CD4-positive, alpha-beta T cell treated with Interleukin-1 beta for 1 hour (primary cell): ENCODE measurements around the gene TNPO3.
A peak's percentile ranks its signal among the peaks of the same experiment; 100 is the strongest.
"Not testable (repeated sequence)": the region's sequence is repeated elsewhere in the genome, so short reads cannot be mapped to it uniquely, and the experiment has no call there.

Experiments used
- DNase-seq, 2 donors: peaks; one replicate each; pipeline ENCODE4 v3.0.0-alpha.2; 2020 to 2022

TNPO3 gene

DNA sequence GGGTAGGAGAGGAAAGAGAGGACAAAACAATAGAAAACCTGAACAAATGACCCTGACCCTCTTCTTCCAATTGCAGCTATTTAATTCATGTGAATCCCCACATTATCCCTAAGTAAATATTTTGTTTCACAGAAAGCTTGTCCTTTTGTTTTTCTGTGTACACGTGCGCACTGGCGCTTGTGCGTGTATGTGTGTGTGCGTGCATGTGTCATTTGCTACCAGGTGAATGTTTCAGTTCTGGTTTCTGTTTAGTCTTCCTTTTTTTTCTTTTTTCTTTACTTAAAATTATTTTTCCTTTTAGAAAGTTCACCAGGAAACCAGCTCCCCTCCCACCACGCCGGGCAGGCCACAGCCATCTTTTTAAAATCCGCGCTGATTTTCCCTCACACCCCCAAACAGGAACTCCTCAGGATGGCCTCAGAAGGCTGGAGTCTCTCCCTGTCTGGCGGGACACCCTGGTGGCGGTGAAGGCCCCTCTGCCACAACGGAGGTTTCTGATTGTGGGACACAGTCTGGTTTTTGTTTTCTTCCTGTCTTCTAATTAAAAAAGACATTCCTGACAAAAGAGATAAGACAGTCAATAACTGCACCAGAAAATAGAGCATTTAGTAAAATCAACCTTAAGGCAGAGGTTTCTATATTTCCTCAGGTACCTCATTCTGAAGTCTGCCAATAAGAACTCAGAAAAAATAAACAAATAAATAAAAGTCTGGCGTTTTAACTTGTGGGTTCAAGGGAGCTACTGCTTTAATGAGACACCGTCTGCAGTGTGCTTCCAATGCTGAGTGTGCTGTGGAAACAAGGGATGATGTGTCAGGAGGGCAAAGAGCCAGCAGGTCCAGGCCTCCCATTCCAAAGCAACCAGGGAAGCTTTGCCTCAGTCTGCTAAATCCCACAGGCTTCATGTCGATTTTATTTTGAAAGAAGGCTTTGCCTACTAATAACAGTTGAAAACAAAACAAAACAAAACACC, 99.8 kb downstream of the TNPO3 start:
- DNase-seq, result peak in 1 of 2 donors; percentile 33

DNA sequence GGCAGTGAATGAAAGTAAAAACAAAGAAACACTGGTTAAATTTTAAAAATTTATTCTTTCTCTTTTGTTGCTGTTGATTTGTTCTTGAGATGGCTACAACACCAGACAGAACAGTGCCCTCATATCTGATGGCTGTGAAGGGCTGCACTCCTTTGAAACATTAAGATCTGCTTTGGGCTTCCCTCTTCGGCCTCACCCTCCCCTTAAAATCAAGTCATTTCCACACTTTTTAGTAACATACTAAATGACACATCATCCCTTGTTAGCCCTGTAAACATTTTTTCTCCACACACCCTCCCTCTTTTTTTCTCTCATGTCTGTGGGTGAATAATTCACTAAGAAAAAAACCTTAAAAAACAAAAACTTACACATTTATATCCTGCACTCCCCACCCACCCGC, 100.8 kb downstream of the TNPO3 start:
- no peak for DNase-seq

DNA sequence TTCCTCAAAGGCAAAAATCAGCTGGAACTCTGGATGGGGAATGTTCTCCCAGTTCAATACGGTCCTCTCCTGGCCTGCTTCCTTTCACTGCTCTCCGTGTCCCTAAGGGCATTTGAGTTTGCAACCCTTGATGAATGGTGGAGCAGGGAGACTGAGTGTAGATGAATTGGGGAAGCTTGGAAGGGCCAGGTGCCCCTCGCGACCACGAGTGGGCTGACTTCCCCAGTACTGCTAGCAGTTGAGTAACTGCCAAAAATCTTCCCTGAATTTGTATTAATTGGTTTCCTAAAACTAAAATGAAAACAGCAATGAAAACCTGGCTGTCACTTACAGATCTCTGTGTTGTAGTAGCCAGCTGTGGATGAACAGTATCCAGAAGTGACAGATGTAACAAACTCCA, 103.6 kb downstream of the TNPO3 start:
- DNase-seq, result no peak

DNA sequence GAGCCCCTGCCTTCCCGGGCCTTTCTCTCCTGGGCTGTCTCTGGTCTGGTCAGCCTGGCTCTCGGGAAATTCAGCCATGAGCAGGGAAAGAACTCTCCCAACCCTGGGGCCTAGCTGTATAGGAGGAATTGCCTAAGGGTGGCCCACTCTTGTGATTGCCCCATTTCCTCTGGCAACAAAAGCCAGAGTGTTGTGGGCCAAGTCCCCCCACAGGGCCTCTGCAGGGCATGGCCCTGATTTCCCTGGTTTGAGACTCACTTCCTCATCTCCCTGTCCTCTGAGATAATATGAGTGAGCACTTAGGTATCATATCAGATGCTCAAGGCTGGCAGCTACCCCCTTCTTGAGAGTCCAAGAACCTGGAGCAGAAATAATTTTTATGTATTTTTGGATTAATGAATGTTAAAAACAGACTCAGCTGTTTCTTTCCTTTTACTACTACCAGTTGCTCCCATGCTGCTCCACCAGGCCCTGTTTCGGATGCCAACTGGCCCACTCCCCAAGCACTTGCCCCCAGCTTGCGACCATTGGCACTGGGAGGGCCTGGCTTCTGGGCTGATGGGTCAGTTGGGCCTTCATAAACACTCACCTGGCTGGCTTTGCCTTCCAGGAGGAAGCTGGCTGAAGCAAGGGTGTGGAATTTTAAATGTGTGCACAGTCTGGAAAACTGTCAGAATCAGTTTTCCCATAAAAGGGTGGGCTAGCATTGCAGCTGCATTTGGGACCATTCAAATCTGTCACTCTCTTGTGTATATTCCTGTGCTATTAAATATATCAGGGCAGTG, 105.7 kb downstream of the TNPO3 start:
- no peak for DNase-seq

DNA sequence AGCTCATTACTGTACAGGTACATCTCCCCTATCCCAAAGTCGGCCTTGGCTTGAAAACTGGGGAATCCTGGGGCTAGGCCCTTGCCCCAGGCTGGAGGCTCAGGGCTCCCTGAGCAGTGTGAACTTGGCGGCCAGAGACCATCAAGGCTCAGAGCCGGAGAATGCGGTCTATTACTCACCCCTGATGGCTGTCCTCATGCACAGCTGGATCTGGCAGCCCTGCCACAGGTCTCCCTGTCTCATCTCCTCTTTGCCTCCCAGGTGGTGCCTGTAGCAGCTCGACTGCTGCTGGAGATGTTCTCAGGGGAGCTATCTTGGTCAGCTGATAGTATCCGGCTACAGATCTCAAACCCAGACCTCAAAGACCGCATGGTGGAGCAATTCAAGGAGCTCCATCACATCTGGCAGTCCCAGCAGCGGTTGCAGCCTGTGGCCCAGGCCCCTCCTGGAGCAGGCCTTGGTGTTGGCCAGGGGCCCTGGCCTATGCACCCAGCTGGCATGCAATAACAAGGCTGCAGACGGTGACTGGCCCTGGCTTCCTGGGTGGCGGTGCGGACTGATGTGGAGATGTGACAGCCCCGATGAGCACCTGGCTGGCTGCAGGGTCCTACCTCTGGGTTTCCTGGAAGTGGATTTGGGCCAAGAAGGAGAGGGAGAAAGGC, 106.5 kb downstream of the TNPO3 start:
- DNase-seq, result no peak

DNA sequence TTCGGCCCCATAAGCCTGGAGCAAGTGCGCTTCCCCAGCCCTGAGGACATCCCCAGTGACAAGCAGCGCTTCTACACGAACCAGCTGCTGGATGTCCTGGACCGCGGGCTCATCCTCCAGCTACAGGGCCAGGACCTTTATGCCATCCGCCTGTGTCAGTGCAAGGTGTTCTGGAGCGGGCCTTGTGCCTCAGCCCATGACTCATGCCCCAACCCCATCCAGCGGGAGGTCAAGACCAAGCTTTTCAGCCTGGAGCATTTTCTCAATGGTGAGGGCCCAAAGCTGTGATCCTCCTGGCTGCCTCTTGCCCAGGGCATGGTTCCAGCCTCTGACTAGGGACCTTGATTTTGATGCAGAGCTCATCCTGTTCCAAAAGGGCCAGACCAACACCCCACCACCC, 107.1 kb downstream of the TNPO3 start:
- DNase-seq, result no peak

DNA sequence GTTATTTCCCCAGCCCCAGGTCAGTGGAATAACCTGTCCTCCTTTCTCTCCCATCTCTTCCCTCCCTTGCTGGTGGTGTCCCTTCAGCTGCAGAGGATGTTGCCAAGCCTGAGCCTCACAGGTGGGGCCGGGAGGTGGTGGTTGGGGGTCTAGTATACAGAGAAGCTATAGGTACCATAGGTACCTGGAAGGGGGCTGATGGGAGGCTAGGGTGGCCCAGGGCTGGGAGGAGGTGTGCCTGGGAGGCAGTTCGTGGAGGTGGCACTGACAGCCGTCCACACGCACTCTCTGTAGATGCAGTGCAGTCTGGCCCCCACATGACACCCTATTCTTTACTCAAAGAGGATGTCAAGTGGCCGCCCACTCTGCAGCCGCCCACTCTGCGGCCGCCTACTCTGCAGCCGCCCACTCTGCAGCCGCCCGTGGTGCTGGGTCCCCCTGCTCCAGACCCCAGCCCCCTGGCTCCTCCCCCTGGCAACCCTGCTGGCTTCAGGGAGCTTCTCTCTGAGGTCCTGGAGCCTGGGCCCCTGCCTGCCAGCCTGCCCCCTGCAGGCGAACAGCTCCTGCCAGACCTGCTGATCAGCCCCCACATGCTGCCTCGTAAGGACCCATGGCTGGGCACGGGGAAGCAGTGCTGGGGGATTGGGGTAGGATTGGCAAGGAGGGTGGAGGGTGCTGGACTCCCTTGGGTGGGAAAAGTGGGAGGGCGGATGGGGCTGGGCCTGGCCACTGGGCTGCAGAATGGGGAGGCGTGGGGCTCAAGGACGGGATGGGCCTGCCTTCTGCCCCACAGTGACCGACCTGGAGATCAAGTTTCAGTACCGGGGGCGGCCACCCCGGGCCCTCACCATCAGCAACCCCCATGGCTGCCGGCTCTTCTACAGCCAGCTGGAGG, 107.7 kb downstream of the TNPO3 start:
- no peak for DNase-seq

DNA sequence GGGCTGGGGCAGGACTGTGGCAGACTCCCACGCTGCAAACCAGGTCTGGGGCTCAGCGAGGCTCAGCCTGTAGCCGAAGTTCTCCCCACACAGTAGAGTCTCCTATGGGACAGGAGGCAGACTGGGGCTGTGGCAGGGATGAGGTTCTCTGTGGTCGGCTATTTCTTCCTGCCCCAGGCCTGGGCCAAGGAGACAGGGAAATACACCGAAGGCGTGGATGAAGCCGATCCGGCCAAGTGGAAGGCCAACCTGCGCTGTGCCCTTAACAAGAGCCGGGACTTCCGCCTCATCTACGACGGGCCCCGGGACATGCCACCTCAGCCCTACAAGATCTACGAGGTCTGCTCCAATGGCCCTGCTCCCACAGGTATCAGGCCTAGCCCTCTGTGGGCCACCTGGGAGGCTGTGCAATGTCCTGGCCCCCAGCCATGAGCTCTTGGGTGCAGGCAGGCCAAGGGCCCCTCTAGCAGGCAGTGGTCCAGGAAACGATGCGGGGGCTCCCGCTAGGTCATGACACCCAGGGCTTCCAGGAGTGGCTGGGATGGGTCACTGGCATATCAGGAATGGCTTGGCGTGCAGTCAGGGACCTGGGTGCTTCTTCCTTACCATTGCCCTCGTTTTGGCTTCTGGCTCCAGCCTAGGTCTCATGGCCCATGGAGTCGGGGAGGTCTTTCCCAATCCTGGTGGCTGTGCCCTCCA, 109.1 kb downstream of the TNPO3 start:
- no peak for DNase-seq

DNA sequence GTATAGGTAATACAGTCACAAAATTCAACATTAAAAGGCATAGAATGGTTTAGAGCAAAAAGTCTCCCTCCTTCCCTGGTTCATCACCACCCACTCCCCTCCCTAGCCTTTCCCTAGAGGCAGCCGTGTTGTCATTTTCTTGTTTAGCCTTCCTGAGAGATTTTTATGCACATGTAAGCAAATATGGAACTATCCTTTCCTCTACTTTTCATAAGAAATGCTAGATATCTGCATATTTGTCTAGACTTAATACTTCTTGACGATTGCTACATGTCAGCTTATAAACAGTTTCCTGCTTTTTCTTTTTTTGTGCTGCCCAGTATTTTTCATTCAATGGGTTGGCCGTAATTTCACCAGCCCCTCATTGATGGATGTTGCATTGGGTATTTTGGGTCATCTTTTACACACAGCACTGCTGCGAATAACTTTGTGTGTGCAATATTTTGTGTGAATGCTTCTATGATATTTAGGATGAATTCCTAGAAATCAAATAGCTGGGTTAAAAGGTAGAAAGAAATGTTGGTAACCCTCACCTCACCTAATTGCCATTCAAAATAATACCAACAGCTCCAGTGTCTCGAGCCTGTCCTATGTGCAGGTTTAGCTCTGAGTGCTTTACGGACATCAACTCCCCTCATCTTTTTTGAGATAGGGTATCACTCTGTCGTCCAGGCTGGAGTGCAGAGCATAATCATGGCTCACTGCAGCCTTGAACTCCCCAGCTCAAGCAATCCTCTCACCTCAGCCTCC, 110.2 kb downstream of the TNPO3 start:
- DNase-seq, result no peak

DNA sequence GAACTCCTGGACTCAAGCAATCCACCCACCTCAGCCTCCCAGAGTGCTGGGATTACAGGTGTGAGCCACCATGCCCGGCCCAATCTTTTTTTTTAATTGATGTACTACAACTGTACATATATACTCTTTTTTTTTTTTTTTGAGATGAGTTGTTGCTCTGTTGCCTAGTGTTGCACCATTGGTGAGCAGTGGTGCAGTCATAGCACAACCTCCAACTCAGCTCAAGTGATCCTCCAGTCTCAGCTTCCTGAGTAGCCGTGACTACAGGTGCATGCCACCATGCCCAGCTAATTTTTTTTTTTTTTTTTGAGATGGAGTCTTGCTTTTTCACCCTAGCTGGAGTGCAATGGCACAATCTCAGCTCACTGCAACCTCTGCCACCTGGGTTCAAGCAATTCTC, 111.7 kb downstream of the TNPO3 start:
- DNase-seq, result not testable (repeated sequence)

DNA sequence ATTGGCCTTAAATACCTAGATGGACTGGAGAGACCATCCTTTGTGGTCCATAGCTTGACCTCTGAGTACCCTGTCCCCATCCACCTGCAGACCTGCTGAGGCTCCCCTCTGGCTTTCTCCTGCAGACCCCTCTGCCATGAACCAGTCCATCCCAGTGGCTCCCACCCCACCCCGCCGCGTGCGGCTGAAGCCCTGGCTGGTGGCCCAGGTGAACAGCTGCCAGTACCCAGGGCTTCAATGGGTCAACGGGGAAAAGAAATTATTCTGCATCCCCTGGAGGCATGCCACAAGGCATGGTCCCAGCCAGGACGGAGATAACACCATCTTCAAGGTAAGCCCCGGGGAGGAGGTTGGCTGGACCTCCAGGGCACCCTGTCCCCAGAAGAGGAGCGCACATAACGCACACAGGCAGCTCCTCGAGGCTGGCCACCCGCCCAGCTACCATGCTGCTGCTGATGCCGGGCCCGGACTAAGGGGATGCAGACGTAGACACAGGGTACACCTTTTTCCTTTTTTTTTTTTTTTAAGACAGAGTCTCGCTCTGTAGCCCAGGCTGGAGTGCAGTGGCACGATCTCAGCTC, 112.9 kb downstream of the TNPO3 start:
- no peak for DNase-seq

DNA sequence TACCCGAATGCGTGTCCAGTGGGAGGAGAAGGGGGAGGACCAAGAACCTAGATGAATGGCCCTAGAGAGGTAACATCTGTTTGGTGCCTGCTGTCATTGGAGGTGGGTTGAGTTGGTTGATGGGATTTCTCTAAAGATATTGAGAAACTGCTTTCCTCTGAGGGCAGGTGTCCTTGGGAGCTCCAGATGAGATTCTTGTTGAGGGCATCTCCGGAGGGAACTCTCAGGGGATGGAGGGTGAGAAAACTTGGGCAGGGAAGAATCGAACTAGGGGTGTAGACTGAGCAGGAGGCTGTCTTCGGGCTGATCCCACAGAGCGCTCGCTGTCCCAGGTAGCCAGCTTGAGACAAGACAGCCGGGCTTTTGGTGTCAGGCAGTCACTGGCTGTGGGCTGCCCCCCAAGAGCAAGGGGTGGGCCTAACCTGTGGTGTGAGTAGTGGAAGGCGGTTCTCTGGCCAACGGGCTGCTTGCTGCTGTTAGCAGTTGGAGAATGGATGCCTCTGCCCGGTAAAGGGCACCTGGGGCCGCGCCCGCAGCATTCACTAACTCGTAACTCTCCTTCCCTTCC, 113.5 kb downstream of the TNPO3 start:
- no peak for DNase-seq

DNA sequence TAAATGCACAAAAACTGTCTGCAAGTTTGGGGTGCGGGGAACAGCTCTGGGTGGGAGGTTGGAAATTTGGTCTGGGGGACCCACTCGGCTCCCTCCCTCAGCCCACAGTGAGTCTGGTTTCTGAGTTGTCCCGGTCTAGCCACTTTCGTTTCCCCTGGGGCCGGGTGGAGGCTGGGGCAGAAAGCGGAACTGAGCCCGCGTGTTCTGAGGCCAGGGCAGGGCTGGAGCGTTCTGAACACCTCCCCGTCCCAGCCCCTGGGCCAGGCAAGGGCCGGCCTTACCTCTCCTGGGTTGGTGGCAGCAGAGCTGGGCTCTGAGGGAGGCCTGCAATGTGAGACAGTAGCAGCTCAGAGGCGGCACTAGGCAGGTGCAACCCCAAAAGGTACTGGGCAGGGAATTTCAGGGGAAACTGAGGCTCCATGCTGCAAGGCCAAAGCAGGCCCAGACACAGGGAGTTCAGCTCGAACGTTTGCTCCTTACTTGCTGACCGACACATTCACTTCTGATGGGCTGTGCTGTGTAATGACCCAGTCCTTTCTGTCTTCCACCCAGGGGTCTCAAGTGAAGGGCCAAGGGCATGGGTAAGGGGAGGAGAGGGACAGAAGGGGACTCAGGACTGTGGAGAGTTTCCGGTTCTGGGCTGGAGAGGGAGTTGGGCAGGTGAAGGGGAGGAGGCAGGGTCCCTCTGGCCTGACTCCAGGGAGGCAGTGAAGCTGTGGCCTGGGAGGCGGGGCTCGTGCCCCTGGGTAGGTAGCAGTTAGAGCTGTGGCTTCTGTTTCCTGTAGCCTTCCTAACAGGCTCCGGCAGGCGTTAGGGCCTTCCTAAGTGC, 114.2 kb downstream of the TNPO3 start:
- peak; percentile 39 to 79 for DNase-seq

DNA sequence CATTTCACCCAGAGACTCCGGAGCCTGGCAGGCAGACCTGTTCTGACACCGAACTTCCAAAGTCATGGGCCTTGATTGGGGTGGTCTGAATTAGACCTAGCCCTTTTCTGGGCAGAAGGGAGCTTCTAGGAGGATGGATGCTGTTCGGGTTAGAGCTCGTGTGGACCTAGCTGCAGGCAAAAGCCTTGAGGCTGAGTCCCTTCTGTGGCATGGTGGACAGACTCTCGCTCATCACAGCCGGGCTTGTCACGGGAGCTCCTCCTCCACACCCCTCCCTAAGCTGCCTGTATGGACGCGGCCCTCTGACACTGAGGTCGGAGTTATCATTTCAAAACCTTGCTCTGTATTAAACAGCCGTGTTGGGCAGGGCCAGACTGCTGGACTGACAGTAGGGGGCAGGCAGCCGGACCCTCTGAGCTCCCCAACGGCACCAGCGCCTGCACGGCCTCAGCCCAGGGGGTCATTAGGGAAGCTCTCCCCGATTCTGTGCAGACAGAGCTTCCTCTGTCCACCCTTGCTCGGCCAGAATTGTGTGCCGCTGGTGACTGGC, 115.0 kb downstream of the TNPO3 start:
- peak in 1 of 2 donors; percentile 28 for DNase-seq

DNA sequence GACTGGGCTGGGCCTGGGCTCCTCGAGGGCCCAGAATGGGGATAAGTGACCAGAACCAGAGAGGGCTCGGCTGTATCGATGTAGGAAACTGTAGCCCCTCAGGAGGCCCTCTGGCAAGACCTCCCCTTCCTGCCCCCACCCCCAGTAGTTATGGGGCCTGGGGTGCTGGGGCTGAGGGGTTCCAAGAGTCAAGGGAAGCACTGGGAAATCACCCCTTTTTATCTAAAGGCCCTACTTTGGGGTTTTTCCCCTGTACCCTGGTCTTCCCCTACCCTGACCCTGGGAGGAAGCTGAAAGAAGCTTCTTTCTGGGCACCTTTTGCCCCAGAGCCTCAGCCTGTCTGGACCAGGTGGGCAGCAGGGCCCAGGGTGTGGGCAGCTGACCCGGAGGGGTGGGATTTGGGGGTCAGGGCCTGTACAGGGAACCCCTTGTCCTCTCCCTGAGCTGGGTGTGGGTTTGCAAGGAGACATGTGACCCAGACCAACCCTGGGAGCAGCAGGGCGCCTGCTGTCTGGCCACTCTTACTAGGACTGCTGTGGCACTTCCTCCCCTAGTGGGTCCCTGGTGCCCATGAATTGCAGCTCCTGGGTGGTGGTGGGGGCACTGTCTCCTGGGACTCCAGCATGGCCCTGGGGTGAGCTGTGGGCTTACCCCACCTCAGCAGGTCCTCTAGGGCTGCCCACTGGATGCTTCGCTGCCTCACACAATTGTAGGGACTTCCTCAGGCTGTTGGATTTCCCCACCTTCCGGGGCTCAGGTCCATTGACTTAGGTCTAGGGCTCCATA, 115.6 kb downstream of the TNPO3 start:
- peak in 1 of 2 donors; percentile 45 for DNase-seq

DNA sequence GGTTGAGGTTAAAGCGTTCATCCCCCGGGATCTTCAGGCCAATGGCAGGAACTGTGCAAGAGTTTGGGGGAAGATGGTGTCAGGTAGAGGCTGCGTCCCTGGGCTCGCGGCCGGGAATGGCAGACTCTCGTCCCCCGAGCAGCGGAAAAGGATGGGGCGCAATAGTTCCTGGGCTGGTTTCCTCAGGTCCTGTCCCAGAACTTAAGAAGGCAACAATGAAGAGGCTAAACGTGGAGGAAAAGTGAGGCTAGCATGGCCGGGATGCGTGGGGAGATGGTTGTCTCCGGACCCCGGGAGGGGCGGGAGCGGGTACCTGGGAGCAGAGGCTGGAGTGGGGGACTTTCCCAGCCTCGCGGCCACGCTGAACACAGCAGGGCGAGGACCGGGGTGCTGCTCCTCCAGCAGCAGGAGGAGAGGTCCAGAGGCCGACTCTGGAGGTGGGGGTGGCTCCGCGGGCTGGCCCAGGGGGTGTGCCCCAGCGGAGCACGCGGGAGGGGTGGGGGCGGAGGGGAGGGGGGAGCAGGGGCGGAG, 116.3 kb downstream of the TNPO3 start:
- DNase-seq, result peak in 1 of 2 donors; percentile 22

DNA sequence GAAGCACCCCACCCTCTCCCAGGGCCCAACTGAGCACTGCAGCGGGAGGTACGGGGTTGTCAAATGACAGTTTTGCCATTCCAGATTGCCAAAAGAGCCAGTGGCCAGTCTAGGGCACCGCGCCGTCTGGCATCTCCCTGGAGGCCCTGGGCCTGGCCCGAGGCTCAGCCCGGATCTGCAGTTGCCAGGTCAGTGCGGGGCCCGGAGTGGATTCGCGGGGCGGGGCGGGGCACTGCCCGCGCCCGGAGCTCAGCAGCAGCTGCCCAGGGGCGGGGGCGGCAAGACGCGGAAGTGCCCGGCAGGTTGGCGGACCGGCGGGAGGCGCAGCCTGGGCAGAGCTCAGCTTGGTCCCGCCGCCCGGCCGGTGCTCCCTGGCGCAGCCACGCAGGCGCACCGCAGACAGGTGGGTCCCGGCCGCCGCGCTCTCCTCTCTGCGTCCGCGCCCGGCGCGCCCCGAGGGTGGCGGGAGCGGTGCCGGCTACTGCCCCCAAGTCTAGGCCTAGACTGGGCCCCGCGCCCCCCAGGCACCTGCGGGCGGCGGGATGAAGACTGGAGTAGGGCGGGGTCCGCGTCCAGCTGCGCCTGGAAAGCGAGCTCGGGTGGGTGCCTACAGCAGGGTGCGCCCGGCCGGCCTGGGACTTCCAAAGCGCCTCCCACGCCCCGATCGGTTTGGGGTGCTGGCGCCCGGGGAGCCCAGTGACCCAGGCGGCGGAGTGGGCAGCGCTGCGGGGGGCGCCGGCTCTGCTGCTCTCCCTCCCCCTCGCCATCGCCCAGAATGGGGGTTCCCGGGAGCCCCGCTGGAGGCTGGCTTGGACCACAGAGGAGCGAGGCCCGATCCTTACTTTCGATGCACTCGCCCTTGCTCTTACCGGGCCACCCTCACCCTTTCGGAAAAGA, 117.0 kb downstream of the TNPO3 start, which contains the start of gene IRF5:
Gene IRF5, plus strand, starts transcription at position 281 of the 897 bp plus-strand sequence. CDS start 4,155 bp downstream, outside the sequence.
- DNase-seq, result peak in 1 of 2 donors; percentile 53
